Endothelial cell of umbilical vein (primary cell): Measurements from ENCODE around the gene MPDZ. TPM values are rescaled to one million over a fixed set of nuclear protein-coding genes. Genes with fewer than 3 reads are reported as not detected.

Experiments
- BruUV-seq: library from RNA; stranded (reverse); fragments of 400-500 nt; replicated peaks from 2 replicates; lab custom pipeline; 2021; lab: Mats Ljungman, UMichigan
- CTCF ChIA-PET: fragments of 300-600, 350-600 bp; sonication (Branson Sonifier 250); formaldehyde crosslinking; loops from one replicate; lab custom pipeline; 2021; ENCODE audit warnings: antibody characterized with exemption, inconsistent platforms; lab: Charles Lee
- POLR2A ChIA-PET: fragments of 300-600, 350-600 bp; sonication (Branson Sonifier 250); formaldehyde crosslinking; loops from one replicate; lab custom pipeline; 2021; ENCODE audit warnings: antibody characterized with exemption, inconsistent platforms; lab: Charles Lee
- DNase-seq: peaks from one replicate; pipeline ENCODE4 v3.0.0-alpha.2; 2011; ENCODE audit warnings: low read depth, low spot score
- FAIRE-seq: peaks from 2 replicates; lab custom pipeline; 2011; peaks lifted over from hg19 to GRCh38; lab: Jason Lieb, UNC
- H2AFZ ChIP-seq: 2 replicates; pipeline ENCODE4 v1.6.0; 2012; ENCODE audit warnings: low read depth, low read length, control low read depth, inconsistent platforms
- H3K27ac ChIP-seq: 2 replicates; pipeline ENCODE4 v1.5.1; 2011; ENCODE audit warnings: low read depth, mild to moderate bottlenecking, control low read depth, low read length, moderate library complexity; ENCODE audit not compliant: insufficient read depth
- H3K27me3 ChIP-seq, 2 experiments: 2 replicates each; pipeline versions ENCODE4 v1.6.0 to v1.6.1; 2011; ENCODE audit warnings: low read length in 2 of 2, mixed read lengths in 1 of 2; ENCODE audit not compliant: control insufficient read depth in 2 of 2, insufficient read depth in 2 of 2
- H3K36me3 ChIP-seq, 2 experiments: 2 replicates in 1 of 2; 3 replicates in 1 of 2; pipeline ENCODE4 v1.5.1; 2011; ENCODE audit warnings: low read length in 2 of 2, mild to moderate bottlenecking in 1 of 2, moderate library complexity in 1 of 2; ENCODE audit not compliant: control insufficient read depth in 2 of 2, insufficient read depth in 2 of 2; ENCODE audit errors: extremely low read depth in 1 of 2
- H3K4me1 ChIP-seq: 3 replicates; pipeline ENCODE4 v1.5.1; 2011; ENCODE audit warnings: mild to moderate bottlenecking, low read length; ENCODE audit not compliant: control insufficient read depth, insufficient read depth; ENCODE audit errors: extremely low read depth
- H3K4me2 ChIP-seq: 2 replicates; pipeline ENCODE4 v1.6.1; 2011; ENCODE audit warnings: low read length, control low read depth, mixed read lengths; ENCODE audit not compliant: insufficient read depth
- H3K4me3 ChIP-seq, 3 experiments: fragments of 200-600 bp in 1 of 3; sonication (generic), shearing (Covaris generic) in 1 of 3; replicated peaks in 1 of 3; 2 replicates each; pipeline ENCODE4 v1.5.1; 2011 to 2016; ENCODE audit warnings: control low read depth in 3 of 3, low read length in 3 of 3, mild to moderate bottlenecking in 2 of 3, inconsistent platforms in 1 of 3, low read depth in 1 of 3, moderate library complexity in 1 of 3; ENCODE audit not compliant: insufficient read depth in 1 of 3
- H3K79me2 ChIP-seq: 2 replicates; pipeline ENCODE4 v1.6.0; 2012; ENCODE audit warnings: low read length, inconsistent platforms; ENCODE audit not compliant: control insufficient read depth, insufficient read depth
- H3K9ac ChIP-seq: replicated peaks from 2 replicates; pipeline ENCODE3; 2011; ENCODE audit warnings: low read length, control low read depth; ENCODE audit not compliant: insufficient read depth; ENCODE audit errors: extremely low read depth
- H3K9me1 ChIP-seq: replicated peaks from 3 replicates; pipeline ENCODE4 v1.6.0; 2011; ENCODE audit warnings: mild to moderate bottlenecking, low read length; ENCODE audit not compliant: control insufficient read depth, insufficient read depth; ENCODE audit errors: extremely low read depth
- H3K9me3 ChIP-seq: replicated peaks from 2 replicates; pipeline ENCODE4 v1.5.1; 2012; ENCODE audit warnings: low read length, inconsistent platforms; ENCODE audit not compliant: control insufficient read depth, insufficient read depth
- H4K20me1 ChIP-seq: replicated peaks from 2 replicates; pipeline ENCODE3; 2011; ENCODE audit warnings: mild to moderate bottlenecking, low read length; ENCODE audit not compliant: control insufficient read depth, insufficient read depth; ENCODE audit errors: extremely low read depth
- CTCF ChIP-seq, 2 donors: IDR thresholded peaks; 1 replicate in 1 of 2; 2 replicates in 1 of 2; pipeline ENCODE4 v1.5.1; 2011; ENCODE audit warnings: low read length in 2 of 2, mild to moderate bottlenecking in 2 of 2, moderate library complexity in 2 of 2, control low read depth in 1 of 2, inconsistent platforms in 1 of 2, low read depth in 1 of 2; ENCODE audit not compliant: insufficient read depth in 1 of 2; ENCODE audit errors: extremely low read depth in 1 of 2
- EZH2 ChIP-seq: IDR thresholded peaks from 2 replicates; pipeline ENCODE4 v1.6.1; 2012; ENCODE audit warnings: borderline replicate concordance, low read depth, mild to moderate bottlenecking, moderate library complexity, low read length, inconsistent platforms; ENCODE audit not compliant: severe bottlenecking
- FOS ChIP-seq: IDR thresholded peaks from 2 replicates; pipeline ENCODE4 v1.6.1; 2011; ENCODE audit warnings: mild to moderate bottlenecking, low read length, moderate library complexity, borderline replicate concordance; ENCODE audit not compliant: insufficient read depth
- GATA2 ChIP-seq: IDR thresholded peaks from 2 replicates; pipeline ENCODE4 v1.7.0; 2011; ENCODE audit warnings: low read depth, mild to moderate bottlenecking, moderate library complexity, mixed read lengths, low read length; ENCODE audit not compliant: insufficient read length, insufficient read depth
- JUN ChIP-seq: IDR thresholded peaks from 2 replicates; pipeline ENCODE4 v1.6.1; 2011; ENCODE audit warnings: borderline replicate concordance, low read depth; ENCODE audit not compliant: insufficient read length, insufficient read depth
- MAX ChIP-seq: IDR thresholded peaks from 2 replicates; pipeline ENCODE4 v1.6.1; 2011; ENCODE audit not compliant: insufficient read depth, insufficient read length
- MYC ChIP-seq: IDR thresholded peaks from one replicate; pipeline ENCODE4 v1.6.1; 2011; ENCODE audit warnings: mild to moderate bottlenecking, low read depth, low read length
- POLR2A ChIP-seq: IDR thresholded peaks from 2 replicates; pipeline ENCODE4 v1.6.1; 2012; ENCODE audit warnings: low read depth, mild to moderate bottlenecking, control low read depth, low read length
- POLR2AphosphoS5 ChIP-seq: IDR thresholded peaks from 2 replicates; pipeline ENCODE4 v1.6.1; 2012; ENCODE audit warnings: low read depth, mild to moderate bottlenecking, control low read depth, low read length, moderate library complexity; ENCODE audit not compliant: insufficient read depth
- dilution Hi-C: fragments of 300-500 bp; cut with MboI; formaldehyde crosslinking; loops from one replicate; pipeline ENCODE4 v1.15.0; 2019; ENCODE audit warnings: low sequenced_read_pairs; ENCODE audit not compliant: extremely low pct_ligation_motif_present
- intact Hi-C: fragments of 100-400 bp; cut with micrococcal nuclease; formaldehyde crosslinking; loops from one replicate; pipeline ENCODE4 v1.10.0; 2022
- polyA plus RNA-seq, 4 experiments: library from polyadenylated mRNA; depleted of rRNA in 3 of 4; stranded (reverse) in 3 of 4; unstranded in 1 of 4; fragments of >200 nt; gene quantifications; 2 replicates each; pipeline versions ENCODE4 v1.2.1 to v1.2.3, GENCODE V29; 2011 to 2012; ENCODE audit warnings: missing spikeins in 1 of 4
- total RNA-seq: library from RNA; stranded (reverse); gene quantifications from 2 replicates; pipeline ENCODE4 v1.2.3, GENCODE V29; 2021

The MPDZ gene
- total and polyA plus RNA-seq, 2 donors (not counting 3 experiments of a cell fraction or from before 2014, with no cell fraction given) = 22.3 to 54.4 TPM

GRCh38 chr9:13268469-13268868 lies 11.0 kb downstream of the MPDZ start:
- Histone ChIP-seq H3K9me3 (no peaks in the 10 kb centered on the region), H3K4me1 (peaks cover 57% of the 10 kb centered on the region), H3K27ac (peak overlapping the region; percentile 88), H3K4me3 (no peak overlapping the region), H3K36me3 (no peaks in the 10 kb centered on the region), H4K20me1 (no peaks in the 10 kb centered on the region), H3K9ac (peak overlapping the region; percentile 60), H2AFZ (no peak overlapping the region), H3K79me2 (peaks cover 68% of the 10 kb centered on the region), H3K27me3 (no peaks in the 10 kb centered on the region), H3K4me2 (peak overlapping the region; percentile 85), H3K9me1 (no peaks in the 10 kb centered on the region)
- peak; percentile 35 for FAIRE-seq
- ChIA-PET POLR2A (no interaction called here), CTCF (interaction anchor here (1.4 to 2.3 kb wide), 3 partner anchors 13 to 48 kb away, joined by 3 to 6 read pairs (median 3); no protein-coding TSS in a partner anchor)
- intact Hi-C loops = loop anchor here (5.0 kb wide), 1 partner anchor 264 kb away; no protein-coding TSS in a partner anchor
- dilution Hi-C loops = no loop called here
- TF ChIP-seq FOS (peak; percentile 91), POLR2AphosphoS5 (peak; percentile 59), CTCF (IDR thresholded peaks at IDR 0.05; ENCODE audit: extremely low read depth in 1 of 2, insufficient read depth in 1 of 2, low read depth in 1 of 2, low read length in 2 of 2) (no peak), JUN (peak; percentile 76), EZH2 (no peak), MAX (no peak), POLR2A (no peak), MYC (no peak), GATA2 (peak; percentile 87)
- no TSS peak for BruUV-seq
- peak; percentile 71 for DNase-seq
